GM12892 (cell line): ENCODE data around the gene IFITM1.
"Not testable (repeated sequence)": the region's sequence is repeated elsewhere in the genome, so short reads cannot be mapped to it uniquely, and the experiment has no call there.

ENCODE experiments used
- POLR2A ChIP-seq: IDR thresholded peaks from 2 replicates; pipeline ENCODE4 v1.6.1; 2011; ENCODE audit warnings: low read depth, low read length, control low read depth
- POLR2AphosphoS5 ChIP-seq: IDR thresholded peaks from 2 replicates; pipeline ENCODE4 v1.6.1; 2011; ENCODE audit warnings: low read depth, low read length, control low read depth

DNA sequence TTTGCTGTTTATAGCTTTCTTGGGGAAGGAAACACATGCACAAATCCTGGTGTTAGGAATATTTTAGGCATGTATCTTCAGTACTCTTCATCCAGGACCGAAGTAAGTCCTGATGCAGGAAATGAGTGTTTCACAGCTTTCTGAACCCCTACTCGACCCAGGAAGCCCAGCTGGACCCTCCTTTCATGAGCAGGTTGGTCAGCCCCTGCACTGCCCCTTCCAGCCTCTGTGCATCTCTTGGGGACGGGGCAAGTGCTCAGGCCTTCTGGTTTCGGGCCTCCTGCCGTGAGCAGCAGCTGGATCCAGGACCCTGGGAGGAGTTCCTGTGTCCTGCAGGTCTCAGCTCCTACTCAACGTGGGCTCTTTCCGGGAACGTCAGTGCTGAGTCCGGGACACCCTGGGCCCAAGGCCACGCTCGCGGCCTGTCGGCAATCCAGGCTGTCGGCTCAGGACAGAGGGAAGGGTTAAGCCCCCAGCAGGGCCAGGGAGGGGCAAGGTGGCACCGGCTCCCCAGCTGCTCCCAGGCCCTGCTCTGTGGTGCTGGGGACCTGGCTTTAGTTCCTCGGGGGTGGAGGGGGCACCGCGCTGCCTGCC lies 3.8 kb upstream of the IFITM1 start:
- TF ChIP-seq POLR2AphosphoS5, POLR2A: not testable (repeated sequence)
